C4-2B (cell line): ENCODE measurements around the gene EN2.

Experiments
- CTCF ChIP-seq: fragments of 450-650 bp; conservative IDR thresholded peaks from 2 replicates; pipeline ENCODE4 v1.5.1; 2017; ENCODE audit warnings: mild to moderate bottlenecking
- ZFX ChIP-seq: fragments of 450-650 bp; IDR thresholded peaks from 2 replicates; pipeline ENCODE4 v1.6.1; 2017

GRCh38 chr7:155462163-155462735, 4.3 kb downstream of the EN2 start:
- no peak for TF ChIP-seq CTCF
- TF ChIP-seq ZFX = no peak
